Gastroesophageal sphincter (tissue), 3 donors: ENCODE measurements around the gene RAB11FIP5.

Experiments
- POLR2A ChIP-seq, 2 donors: fragments of 450-650 bp; IDR thresholded peaks; one replicate each; pipeline ENCODE4 v1.6.1; 2017; ENCODE audit warnings: antibody characterized with exemption in 2 of 2, mild to moderate bottlenecking in 2 of 2, moderate library complexity in 1 of 2
- POLR2AphosphoS5 ChIP-seq: sonication (generic); formaldehyde crosslinking; IDR thresholded peaks from one replicate; pipeline ENCODE4 v1.6.1; 2017; ENCODE audit warnings: antibody characterized with exemption
- TF ChIP-seq, protein P1 (sequence below), 4 experiments: fragments of 200-600 bp in 2 of 4; fragments of 450-650 bp in 2 of 4; sonication (generic) in 1 of 4; IDR thresholded peaks; one replicate each; pipeline ENCODE4 v1.5.1; 2017 to 2019; ENCODE audit warnings: antibody characterized with exemption in 4 of 4, mild to moderate bottlenecking in 2 of 4, moderate library complexity in 2 of 4

DNA sequence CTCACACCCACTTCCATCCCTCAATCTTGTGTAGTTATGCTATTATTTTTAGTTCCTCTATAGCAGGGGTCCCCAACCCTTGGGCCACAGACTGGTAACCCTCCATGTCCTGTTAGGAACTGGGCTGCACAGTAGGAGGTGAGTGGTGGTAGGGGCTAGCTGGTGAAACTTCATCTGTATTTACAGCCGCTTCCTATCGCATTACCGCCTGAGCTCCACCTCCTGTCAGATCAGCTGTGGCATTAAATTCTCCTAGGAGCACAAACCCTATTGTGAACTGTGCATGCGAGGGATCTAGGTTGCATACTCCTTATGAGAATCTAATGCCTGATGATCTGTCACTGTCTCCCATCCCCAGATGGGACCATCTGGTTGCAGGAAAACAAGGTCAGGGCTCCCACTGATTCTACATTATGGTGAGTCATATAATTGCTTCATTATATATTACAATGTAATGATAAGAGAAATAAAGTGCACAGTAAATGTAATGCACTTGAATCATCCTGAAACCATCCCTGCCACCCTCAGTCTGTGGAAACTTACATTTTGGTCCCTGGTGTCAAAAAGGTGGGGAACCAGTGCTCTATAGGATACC lies 1.6 kb upstream of the RAB11FIP5 start:
- TF ChIP-seq, protein P1, sequence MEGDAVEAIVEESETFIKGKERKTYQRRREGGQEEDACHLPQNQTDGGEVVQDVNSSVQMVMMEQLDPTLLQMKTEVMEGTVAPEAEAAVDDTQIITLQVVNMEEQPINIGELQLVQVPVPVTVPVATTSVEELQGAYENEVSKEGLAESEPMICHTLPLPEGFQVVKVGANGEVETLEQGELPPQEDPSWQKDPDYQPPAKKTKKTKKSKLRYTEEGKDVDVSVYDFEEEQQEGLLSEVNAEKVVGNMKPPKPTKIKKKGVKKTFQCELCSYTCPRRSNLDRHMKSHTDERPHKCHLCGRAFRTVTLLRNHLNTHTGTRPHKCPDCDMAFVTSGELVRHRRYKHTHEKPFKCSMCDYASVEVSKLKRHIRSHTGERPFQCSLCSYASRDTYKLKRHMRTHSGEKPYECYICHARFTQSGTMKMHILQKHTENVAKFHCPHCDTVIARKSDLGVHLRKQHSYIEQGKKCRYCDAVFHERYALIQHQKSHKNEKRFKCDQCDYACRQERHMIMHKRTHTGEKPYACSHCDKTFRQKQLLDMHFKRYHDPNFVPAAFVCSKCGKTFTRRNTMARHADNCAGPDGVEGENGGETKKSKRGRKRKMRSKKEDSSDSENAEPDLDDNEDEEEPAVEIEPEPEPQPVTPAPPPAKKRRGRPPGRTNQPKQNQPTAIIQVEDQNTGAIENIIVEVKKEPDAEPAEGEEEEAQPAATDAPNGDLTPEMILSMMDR (IDR thresholded peaks at IDR 0.05), result no peak
- TF ChIP-seq POLR2A (IDR thresholded peaks at IDR 0.05) (no peak), POLR2AphosphoS5 (no peak)
